ENCODE results near the gene SPINT3. TPM values are rescaled to one million over a fixed set of nuclear protein-coding genes. Genes with fewer than 3 reads are reported as not detected.

SPINT3 gene
- total RNA-seq, 1 donor from 2014 or later, result not detected

DNA sequence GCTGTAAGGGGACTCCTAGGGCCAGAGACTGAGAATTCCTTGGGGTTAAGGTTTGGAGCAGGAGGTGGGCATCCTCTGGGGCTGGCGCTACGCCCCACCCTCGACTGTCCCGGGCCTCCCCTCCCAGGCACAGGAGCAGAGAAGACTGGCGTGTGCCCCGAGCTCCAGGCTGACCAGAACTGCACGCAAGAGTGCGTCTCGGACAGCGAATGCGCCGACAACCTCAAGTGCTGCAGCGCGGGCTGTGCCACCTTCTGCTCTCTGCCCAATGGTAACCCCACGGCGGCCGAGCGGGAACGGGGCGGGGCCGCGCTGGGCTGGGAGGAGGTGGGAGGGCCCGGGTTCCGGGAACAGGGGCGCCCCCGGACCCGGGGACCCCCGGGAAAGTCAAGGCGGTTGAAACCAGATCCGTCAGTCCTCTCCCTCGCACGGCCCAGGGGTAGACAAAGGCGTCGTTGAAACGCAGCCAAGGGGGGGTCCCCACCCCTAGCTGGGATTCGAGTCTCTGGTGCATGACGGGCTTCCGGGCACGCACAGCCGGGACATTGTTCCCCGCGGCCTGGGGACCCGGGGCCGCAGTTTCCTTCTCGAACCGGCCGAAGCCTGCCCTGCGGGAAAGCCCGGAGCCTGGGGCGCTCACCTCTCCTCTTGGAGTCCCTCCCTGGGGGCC lies 45.0 kb downstream of the SPINT3 start:
- no peak for TF ChIP-seq CTCF (IDR thresholded peaks at IDR 0.05)
- H3K9me3 Mint-ChIP-seq, result no peaks in the 10 kb centered on the region

DNA sequence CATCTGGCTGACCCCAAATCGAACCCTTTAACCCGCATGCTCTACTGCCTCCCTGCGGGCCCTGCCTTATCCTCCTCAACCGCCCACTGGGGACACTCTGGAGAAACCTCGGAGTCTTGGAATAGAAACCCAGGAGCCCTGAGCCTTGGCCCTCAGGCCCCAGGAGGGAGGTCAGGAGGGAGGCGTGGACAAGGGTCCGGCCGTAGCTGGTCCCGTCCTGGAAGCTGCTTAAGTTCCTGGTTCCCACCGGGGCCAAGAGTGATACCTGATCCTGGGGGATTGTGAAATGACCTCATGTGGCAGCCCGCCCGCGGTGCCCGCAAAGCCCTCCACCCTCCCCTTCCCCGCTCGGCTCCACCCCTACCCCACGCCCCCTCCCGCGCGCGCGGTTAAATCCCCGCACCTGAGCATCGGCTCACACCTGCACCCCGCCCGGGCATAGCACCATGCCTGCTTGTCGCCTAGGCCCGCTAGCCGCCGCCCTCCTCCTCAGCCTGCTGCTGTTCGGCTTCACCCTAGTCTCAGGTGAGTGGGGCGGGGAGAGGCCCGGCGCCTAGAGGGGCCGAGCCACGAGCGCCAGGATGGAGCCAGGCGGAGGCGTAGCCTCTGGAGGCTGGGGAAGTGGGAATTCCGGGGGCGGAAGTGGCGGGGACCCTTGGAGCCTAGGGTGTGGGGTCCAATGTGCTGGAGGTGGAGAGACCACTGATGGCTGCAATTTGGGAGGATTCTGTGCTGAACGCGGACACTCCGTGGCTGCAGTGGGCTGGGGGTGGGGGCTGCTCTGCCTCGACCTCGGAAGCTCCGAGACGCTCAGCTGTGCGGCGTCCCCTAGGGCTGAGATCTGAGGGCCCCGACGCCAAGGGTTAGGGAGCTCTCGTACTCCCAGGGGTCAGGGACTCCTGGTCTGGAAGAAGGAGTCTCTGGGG lies 45.8 kb downstream of the SPINT3 start, which contains the start of gene WFDC2:
Gene WFDC2, plus strand, starts transcription at position 418 of the 926 bp plus-strand sequence. Its CDS starts 29 bp downstream, at position 447.
- ChIA-PET POLR2A (no interaction called here), CTCF (no interaction called here)
- no peaks in the 10 kb centered on the region for H3K36me3 Mint-ChIP-seq (ENCODE audit: low read depth)
- H3K4me1 Mint-ChIP-seq, result peaks cover 14% of the 10 kb centered on the region
- H3K27me3 Mint-ChIP-seq, result peaks cover 56% of the 10 kb centered on the region
- DNase-seq (no peak), ATAC-seq (ENCODE audit: low read depth) (no peak)
- intact Hi-C loops (cut with micrococcal nuclease), result no loop called here
- H3K9me3 Mint-ChIP-seq, result no peaks in the 10 kb centered on the region
- H3K4me3 Mint-ChIP-seq, result peak within 1 kb of the TSS; percentile 56
- TF ChIP-seq CTCF (IDR thresholded peaks at IDR 0.05), result no peak
- no peak within 1 kb of the TSS for H3K27ac Mint-ChIP-seq

More for the DNA sequence above, 45.0 kb downstream of the SPINT3 start:
- DNase-seq, result no peak
- peak; percentile 37 for ATAC-seq (ENCODE audit: low read depth)
- ChIA-PET CTCF (no interaction called here), POLR2A (no interaction called here)
- Mint-ChIP-seq H3K4me3 (peak overlapping the region; percentile 56), H3K27ac (no peak overlapping the region), H3K27me3 (peaks cover 55% of the 10 kb centered on the region), H3K4me1 (peaks cover 14% of the 10 kb centered on the region), H3K36me3 (ENCODE audit: low read depth) (no peaks in the 10 kb centered on the region)
- intact Hi-C loops (cut with micrococcal nuclease), result no loop called here

- no peak overlapping the region for H3K4me3 Mint-ChIP-seq
- no peaks in the 10 kb centered on the region for H3K9me3 Mint-ChIP-seq
- no peak for TF ChIP-seq CTCF (IDR thresholded peaks at IDR 0.05)
- DNase-seq, result no peak
- ChIA-PET POLR2A (no interaction called here), CTCF (no interaction called here)
- intact Hi-C loops (cut with micrococcal nuclease), result no loop called here
- no peak for ATAC-seq (ENCODE audit: low read depth)
- H3K27ac Mint-ChIP-seq, result no peak overlapping the region
- peaks cover 14% of the 10 kb centered on the region for H3K4me1 Mint-ChIP-seq
- no peaks in the 10 kb centered on the region for H3K36me3 Mint-ChIP-seq (ENCODE audit: low read depth)
- peaks cover 46% of the 10 kb centered on the region for H3K27me3 Mint-ChIP-seq
Measured at GRCh38 chr20:45467861-45468260, 47.6 kb downstream of the SPINT3 start.

GRCh38 chr20:45467172-45467571 lies 48.2 kb downstream of the SPINT3 start:
- POLR2A ChIA-PET, result no interaction called here

More at GRCh38 chr20:45467172-45467571, 48.2 kb downstream of the SPINT3 start:
- DNase-seq (no peak), ATAC-seq (ENCODE audit: low read depth) (no peak)
- CTCF ChIA-PET, result no interaction called here
- intact Hi-C loops (cut with micrococcal nuclease), result no loop called here
- Mint-ChIP-seq H3K27ac (no peak overlapping the region), H3K9me3 (no peaks in the 10 kb centered on the region), H3K4me1 (peaks cover 14% of the 10 kb centered on the region), H3K4me3 (no peak overlapping the region), H3K27me3 (peaks cover 40% of the 10 kb centered on the region), H3K36me3 (ENCODE audit: low read depth) (no peaks in the 10 kb centered on the region)
- TF ChIP-seq CTCF (IDR thresholded peaks at IDR 0.05), result no peak

Measured in activated B cell treated with CpG ODN at 0.5 μM for 24 hours (primary cell).